AG09309 (cell line): ENCODE results near the gene GPR15LG.

Experiments used
- DNase-seq: peaks from one replicate; pipeline ENCODE4 v3.0.0-alpha.2; 2010; ENCODE audit warnings: low read depth
- H3K4me3 ChIP-seq: 2 replicates; pipeline ENCODE4 v1.5.1; 2011; ENCODE audit warnings: mild to moderate bottlenecking, low read depth, low read length, moderate library complexity; ENCODE audit not compliant: control insufficient read depth
- TF ChIP-seq, protein P1 (sequence below): IDR thresholded peaks from 2 replicates; pipeline ENCODE4 v1.5.1; 2011; ENCODE audit warnings: mild to moderate bottlenecking, low read depth, low read length, inconsistent platforms; ENCODE audit not compliant: insufficient read depth, control insufficient read depth; ENCODE audit errors: missing control alignments

Gene GPR15LG

DNA sequence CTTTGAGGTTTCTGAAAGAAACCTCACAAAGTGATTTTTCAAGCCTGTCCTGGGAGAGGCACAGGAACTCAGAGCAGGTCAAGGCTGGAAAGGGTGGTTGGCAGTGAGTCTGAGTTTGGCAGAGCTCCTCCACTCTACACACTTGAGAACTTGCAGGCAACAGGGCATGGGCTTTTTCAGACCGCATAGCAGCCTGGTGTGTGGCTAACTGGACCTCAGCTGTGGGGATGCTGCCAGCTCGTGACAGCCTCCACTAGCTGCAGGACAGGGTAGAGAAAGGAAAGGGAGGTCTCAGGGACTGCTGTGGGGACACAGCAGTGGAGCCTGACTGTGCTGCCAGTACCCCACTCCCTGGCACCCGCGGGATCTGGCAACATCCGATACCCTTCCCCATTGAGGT is 23.3 kb downstream of the GPR15LG start:
- no peak overlapping the region for H3K4me3 ChIP-seq
- no peak for DNase-seq
- TF ChIP-seq, protein P1, sequence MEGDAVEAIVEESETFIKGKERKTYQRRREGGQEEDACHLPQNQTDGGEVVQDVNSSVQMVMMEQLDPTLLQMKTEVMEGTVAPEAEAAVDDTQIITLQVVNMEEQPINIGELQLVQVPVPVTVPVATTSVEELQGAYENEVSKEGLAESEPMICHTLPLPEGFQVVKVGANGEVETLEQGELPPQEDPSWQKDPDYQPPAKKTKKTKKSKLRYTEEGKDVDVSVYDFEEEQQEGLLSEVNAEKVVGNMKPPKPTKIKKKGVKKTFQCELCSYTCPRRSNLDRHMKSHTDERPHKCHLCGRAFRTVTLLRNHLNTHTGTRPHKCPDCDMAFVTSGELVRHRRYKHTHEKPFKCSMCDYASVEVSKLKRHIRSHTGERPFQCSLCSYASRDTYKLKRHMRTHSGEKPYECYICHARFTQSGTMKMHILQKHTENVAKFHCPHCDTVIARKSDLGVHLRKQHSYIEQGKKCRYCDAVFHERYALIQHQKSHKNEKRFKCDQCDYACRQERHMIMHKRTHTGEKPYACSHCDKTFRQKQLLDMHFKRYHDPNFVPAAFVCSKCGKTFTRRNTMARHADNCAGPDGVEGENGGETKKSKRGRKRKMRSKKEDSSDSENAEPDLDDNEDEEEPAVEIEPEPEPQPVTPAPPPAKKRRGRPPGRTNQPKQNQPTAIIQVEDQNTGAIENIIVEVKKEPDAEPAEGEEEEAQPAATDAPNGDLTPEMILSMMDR = no peak

DNA sequence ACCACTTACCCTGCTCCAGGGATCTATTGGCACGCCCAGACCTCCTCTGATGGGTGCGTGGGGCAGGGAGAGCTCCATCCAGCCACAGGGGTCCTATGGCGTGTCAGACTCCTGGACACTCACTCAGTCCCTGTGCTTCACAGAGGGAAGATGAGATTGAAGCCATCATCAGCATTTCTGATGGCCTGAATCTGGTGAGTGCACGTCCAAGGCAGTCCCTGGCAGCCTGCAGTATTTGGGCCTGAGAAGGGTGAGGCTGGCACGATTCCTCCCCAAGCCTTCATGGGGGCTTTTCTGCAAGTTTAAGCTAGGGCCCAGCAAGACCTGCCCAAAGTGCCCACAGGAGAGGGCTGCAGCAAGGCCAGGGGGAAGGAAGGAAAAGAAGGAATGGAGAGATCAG is 24.0 kb downstream of the GPR15LG start:
- no peak for DNase-seq
- H3K4me3 ChIP-seq = no peak overlapping the region
- TF ChIP-seq, protein P1 = no peak

DNA sequence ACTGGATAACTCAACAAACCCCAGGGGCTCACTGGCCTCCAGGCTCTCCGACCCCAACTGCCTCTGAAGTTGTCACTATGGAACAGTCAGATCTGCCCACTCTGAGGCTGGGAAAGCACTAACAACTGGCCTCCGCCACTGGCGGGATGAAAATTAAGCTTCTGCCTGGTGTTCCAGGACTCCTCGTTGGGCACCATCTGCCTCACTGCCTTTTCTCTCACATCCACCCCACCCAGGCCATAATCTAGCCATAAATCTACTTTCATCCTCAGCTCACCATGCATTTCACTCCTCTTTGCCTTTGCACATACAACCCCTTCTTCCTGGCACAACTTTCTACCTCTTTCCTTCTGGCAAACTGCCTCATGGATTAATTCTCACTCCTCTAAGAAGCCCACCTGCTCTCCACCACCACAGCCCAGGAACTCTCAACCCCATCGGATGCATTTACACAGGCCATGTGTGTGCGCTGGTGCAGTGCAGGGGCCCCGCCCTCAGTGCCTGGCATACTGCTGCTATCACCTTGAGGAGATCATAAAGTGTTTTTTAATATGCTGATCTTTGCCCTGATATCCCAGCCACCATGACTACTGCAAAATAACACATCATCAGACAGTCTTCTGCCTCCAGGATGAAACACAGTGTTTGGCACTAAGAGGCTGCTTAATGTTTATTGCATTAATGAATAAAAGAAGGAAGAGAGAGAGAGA is 24.8 kb downstream of the GPR15LG start:
- TF ChIP-seq, protein P1 = no peak
- no peak for DNase-seq
- H3K4me3 ChIP-seq = no peak overlapping the region

DNA sequence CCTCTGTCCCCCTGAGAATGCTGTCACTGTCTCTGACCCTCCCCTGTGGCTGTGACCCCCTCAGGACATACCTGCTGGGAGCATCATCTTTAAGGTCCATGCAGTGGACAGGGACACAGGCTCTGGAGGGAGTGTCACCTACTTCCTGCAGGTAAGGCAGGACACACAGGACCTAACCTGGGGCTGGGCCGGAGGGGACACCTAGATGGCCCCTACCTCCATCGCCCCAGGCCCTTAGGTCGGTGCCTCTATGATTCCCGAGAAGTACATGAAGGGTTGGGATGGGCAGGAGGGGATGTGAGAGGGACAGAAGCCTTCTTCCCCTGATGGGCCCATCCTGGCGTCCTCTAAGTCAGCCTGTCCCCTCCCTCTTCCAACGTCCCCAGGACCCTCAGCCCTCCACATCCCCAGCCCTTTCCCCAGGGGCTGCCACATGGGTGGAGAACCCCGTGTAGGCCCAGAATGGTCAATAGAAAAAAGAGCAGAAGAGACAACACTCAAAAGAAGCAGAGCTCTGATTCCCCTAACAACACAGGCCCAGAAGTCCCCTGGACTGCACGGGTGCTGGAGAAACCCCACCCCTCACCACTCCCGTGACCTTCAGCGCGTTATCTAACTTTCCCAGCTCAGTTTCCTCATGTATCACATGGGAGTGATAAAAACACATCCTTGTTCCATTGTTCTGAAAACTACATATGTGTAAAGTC is 27.1 kb downstream of the GPR15LG start:
- no peak for DNase-seq
- TF ChIP-seq, protein P1 = no peak
- H3K4me3 ChIP-seq = no peak overlapping the region

DNA sequence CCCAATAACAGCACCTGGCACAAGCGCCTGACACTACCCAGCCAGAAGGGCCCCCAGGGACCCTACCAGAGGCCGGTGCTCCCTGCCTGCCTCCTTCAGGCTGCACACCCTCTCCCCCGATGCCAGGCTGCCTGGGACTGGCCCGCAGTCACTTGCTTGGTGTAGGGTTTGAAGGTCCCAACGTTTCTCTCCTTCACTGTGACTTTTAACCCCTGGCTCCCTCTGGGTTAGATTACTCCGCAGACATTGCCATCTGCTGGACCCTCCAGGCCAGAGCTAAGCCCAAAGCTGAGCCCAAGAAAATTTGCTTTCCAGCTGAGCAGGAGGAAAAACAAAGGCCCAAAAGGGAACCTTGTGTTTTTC is 27.6 kb downstream of the GPR15LG start:
- no peak for DNase-seq
- TF ChIP-seq, protein P1 = no peak
- no peak overlapping the region for H3K4me3 ChIP-seq

DNA sequence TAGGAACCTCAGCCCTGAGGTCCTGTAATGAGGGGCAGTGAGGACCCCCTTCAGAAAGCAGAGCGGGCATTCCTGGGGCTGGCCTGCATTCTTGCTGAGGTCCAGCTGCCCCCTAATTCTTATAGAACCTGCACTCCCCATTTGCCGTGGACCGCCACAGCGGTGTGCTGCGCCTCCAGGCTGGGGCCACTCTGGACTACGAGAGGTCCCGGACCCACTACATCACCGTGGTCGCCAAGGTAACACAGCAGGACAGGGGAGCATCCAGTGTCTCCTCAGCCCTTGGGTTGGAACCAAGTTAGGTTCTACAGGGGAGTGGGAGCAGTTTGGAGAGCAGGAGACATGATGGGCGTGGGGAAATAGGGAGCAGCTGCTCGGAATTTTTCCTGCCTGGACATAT is 28.1 kb downstream of the GPR15LG start:
- no peak for DNase-seq
- TF ChIP-seq, protein P1 = no peak
- H3K4me3 ChIP-seq = no peak overlapping the region
